ENCODE measurements around the gene CRYBB3.

The CRYBB3 gene

DNA sequence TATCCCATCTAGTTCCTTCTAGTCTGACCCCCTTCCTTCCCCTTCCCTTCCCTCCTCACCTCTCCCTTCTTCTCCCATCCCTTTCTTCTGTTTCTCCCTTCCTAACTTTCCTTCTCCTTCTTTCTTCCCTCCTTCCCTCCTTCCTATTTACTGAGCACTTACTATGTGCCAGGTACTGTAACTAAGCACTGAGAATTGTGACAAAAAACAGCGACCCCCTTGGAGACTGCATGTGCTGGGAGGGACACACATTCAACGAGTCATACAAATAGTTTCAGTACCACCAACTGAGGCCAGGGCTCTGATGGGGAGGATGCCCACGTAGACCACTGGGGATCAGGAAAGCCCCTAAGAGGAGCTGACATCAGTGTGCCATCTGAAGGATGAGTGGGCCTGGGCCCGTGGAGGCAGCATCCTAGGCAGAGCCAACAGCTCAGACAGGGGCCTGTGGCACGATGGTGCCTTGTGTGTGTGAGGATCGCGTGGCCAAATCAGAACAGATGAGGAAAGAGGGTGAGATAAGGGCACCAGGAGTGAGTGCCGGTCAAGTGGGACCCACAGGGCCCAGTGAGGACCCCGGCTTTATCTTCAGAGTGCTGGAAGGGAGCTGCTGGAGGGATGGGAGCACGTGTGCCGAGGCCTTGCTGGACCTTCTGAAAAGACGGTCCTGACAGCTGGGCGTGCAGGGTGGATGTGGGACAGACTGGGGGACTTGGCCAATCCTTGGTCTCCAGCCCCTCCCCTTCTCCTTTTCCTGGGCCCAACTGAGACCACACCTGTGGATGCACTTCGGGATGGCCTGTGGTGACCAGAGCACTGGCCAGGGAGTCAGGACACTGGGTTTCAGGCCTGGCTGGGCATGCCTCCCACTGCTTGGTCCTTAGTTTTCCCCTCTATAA lies 38.4 kb upstream of the CRYBB3 start:
- Histone ChIP-seq H3F3A (ENCODE audit: insufficient read depth) (no peaks in the 10 kb centered on the region), H3K27ac (ENCODE audit: low read depth, low read length) (no peak overlapping the region), H3K4me3 (ENCODE audit: insufficient read depth, low read length, poor library complexity, severe bottlenecking) (no peak overlapping the region), H4K20me1 (ENCODE audit: low read depth, low read length) (no peaks in the 10 kb centered on the region), H2AFZ (ENCODE audit: low read depth, low read length, severe bottlenecking) (no peak overlapping the region), H3K36me3 (ENCODE audit: low read length) (no peaks in the 10 kb centered on the region), H3K9ac (ENCODE audit: low read length) (no peak overlapping the region), H3K9me3 (ENCODE audit: insufficient read depth, low read length) (no peaks in the 10 kb centered on the region), H3K4me2 (ENCODE audit: low read depth, low read length, poor library complexity, severe bottlenecking) (no peak overlapping the region), H3K79me2 (ENCODE audit: insufficient read depth, low read length) (no peaks in the 10 kb centered on the region), H3K27me3 (ENCODE audit: low read length) (no peaks in the 10 kb centered on the region), H3K9me2 (replicated peaks; ENCODE audit: insufficient read depth, low read length) (no peaks in the 10 kb centered on the region)
- TF ChIP-seq EZH2phosphoT487 (conservative IDR thresholded peaks at IDR 0.05; ENCODE audit: low read length) = no peak
- TF ChIP-seq, protein P1, sequence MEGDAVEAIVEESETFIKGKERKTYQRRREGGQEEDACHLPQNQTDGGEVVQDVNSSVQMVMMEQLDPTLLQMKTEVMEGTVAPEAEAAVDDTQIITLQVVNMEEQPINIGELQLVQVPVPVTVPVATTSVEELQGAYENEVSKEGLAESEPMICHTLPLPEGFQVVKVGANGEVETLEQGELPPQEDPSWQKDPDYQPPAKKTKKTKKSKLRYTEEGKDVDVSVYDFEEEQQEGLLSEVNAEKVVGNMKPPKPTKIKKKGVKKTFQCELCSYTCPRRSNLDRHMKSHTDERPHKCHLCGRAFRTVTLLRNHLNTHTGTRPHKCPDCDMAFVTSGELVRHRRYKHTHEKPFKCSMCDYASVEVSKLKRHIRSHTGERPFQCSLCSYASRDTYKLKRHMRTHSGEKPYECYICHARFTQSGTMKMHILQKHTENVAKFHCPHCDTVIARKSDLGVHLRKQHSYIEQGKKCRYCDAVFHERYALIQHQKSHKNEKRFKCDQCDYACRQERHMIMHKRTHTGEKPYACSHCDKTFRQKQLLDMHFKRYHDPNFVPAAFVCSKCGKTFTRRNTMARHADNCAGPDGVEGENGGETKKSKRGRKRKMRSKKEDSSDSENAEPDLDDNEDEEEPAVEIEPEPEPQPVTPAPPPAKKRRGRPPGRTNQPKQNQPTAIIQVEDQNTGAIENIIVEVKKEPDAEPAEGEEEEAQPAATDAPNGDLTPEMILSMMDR (IDR thresholded peaks at IDR 0.05; ENCODE audit: insufficient read depth, low read length, poor library complexity, severe bottlenecking) = no peak

DNA sequence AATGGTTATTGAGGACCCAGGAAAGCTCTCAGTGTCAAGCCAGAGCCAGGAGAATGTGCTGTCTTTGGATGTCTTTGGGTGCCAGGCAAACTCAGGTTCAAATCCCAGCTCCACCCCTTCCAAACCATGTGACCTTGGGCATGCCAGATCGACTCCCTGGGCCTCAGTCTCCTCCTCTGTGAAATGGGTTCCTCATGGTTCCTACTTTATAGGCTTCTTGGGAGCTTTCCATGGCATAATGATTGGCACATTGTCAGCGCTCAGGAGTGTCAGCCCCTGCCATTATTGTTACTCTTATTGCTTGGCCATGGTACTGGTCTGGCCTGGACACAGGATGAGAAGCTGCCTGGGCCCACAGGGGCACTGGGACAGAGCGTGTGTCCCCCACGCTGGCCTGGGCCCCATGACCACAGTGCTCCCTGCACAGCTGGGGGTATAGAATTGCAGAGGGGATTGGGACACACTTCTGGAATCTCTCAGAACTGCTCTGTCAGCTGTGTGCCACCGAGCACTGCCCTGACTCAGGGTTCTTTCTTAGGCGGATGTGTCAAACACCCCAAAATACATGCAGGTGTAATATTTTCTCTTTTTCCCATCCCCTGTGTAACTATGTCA lies 37.6 kb upstream of the CRYBB3 start:
- Histone ChIP-seq H3K4me2 (ENCODE audit: low read depth, low read length, poor library complexity, severe bottlenecking) (no peak overlapping the region), H3K27ac (ENCODE audit: low read depth, low read length) (no peak overlapping the region), H3K9ac (ENCODE audit: low read length) (no peak overlapping the region), H4K20me1 (ENCODE audit: low read depth, low read length) (no peaks in the 10 kb centered on the region), H3K79me2 (ENCODE audit: insufficient read depth, low read length) (no peaks in the 10 kb centered on the region), H3K9me2 (replicated peaks; ENCODE audit: insufficient read depth, low read length) (no peaks in the 10 kb centered on the region), H3K9me3 (ENCODE audit: insufficient read depth, low read length) (no peaks in the 10 kb centered on the region), H3K36me3 (ENCODE audit: low read length) (no peaks in the 10 kb centered on the region), H3K4me3 (ENCODE audit: insufficient read depth, low read length, poor library complexity, severe bottlenecking) (no peak overlapping the region), H3F3A (ENCODE audit: insufficient read depth) (no peaks in the 10 kb centered on the region), H2AFZ (ENCODE audit: low read depth, low read length, severe bottlenecking) (no peak overlapping the region), H3K27me3 (ENCODE audit: low read length) (no peaks in the 10 kb centered on the region)
- TF ChIP-seq EZH2phosphoT487 (conservative IDR thresholded peaks at IDR 0.05; ENCODE audit: low read length) = no peak
- TF ChIP-seq, protein P1 (IDR thresholded peaks at IDR 0.05; ENCODE audit: insufficient read depth, low read length, poor library complexity, severe bottlenecking) = no peak

DNA sequence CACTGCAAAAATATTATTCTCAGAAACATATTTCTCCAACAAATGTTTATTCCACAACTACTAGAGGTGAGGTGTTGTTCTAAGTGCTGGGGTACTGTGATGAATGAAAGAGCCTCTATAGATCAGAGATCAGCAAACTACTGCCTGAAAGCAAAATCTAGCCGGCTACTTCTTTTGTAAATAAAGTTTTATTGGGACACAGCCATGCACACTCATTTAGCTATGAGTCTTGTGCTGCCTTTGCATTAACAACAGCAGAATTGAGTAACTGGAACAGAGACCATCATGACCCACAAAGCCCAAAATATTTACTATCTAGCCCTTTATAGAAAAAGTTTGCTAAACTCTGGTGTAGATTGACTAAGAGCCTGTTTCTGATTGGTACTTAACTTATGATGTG lies 37.1 kb upstream of the CRYBB3 start:
- H3K9ac ChIP-seq (ENCODE audit: low read length) = no peak overlapping the region
- H4K20me1 ChIP-seq (ENCODE audit: low read depth, low read length) = no peaks in the 10 kb centered on the region
- no peaks in the 10 kb centered on the region for H3K9me3 ChIP-seq (ENCODE audit: insufficient read depth, low read length)
- H3K9me2 ChIP-seq (replicated peaks; ENCODE audit: insufficient read depth, low read length) = no peaks in the 10 kb centered on the region
- TF ChIP-seq EZH2phosphoT487 (conservative IDR thresholded peaks at IDR 0.05; ENCODE audit: low read length) = no peak
- TF ChIP-seq, protein P1 (IDR thresholded peaks at IDR 0.05; ENCODE audit: insufficient read depth, low read length, poor library complexity, severe bottlenecking) = no peak
- H3K36me3 ChIP-seq (ENCODE audit: low read length) = no peaks in the 10 kb centered on the region
- no peak overlapping the region for H3K4me3 ChIP-seq (ENCODE audit: insufficient read depth, low read length, poor library complexity, severe bottlenecking)
- H3K27me3 ChIP-seq (ENCODE audit: low read length) = no peaks in the 10 kb centered on the region
- H3K27ac ChIP-seq (ENCODE audit: low read depth, low read length) = no peak overlapping the region
- no peak overlapping the region for H3K4me2 ChIP-seq (ENCODE audit: low read depth, low read length, poor library complexity, severe bottlenecking)
- H2AFZ ChIP-seq (ENCODE audit: low read depth, low read length, severe bottlenecking) = no peak overlapping the region
- no peaks in the 10 kb centered on the region for H3F3A ChIP-seq (ENCODE audit: insufficient read depth)
- H3K79me2 ChIP-seq (ENCODE audit: insufficient read depth, low read length) = no peaks in the 10 kb centered on the region

All from SU-DHL-6 (cell line).